GM23338 (cell line): ENCODE results near the gene P2RY6. TPM values are rescaled to one million over a fixed set of nuclear protein-coding genes. Genes with fewer than 3 reads are reported as not detected.

ENCODE experiments used
- ATAC-seq: fragments of 200-7000 bp; cut with Tn5 transposase; 3 replicates; pipeline ENCODE4 v1.9.1; 2020
- DNase-seq: peaks from one replicate; pipeline ENCODE4 v3.0.0-alpha.2; 2015; ENCODE audit warnings: low spot score
- H2AFZ ChIP-seq: fragments of 200-600 bp; sonication (generic); 2 replicates; pipeline ENCODE4 v1.8.0; 2016; ENCODE audit warnings: antibody characterized with exemption, mild to moderate bottlenecking, moderate library complexity
- H3F3A ChIP-seq: fragments of 200-600 bp; sonication (generic); replicated peaks from 2 replicates; pipeline ENCODE4 v1.8.0; 2017; ENCODE audit warnings: antibody characterized with exemption, mixed run types, low read depth
- H3K27ac ChIP-seq: fragments of 200-600 bp; sonication (generic); 2 replicates; pipeline ENCODE4 v1.6.1; 2016; ENCODE audit warnings: low read depth
- H3K27me3 ChIP-seq: fragments of 200-600 bp; sonication (generic); 2 replicates; pipeline ENCODE4 v1.8.0; 2016; ENCODE audit warnings: mild to moderate bottlenecking, mixed run types, moderate library complexity; ENCODE audit not compliant: insufficient read depth
- H3K36me3 ChIP-seq: fragments of 200-600 bp; sonication (generic); 2 replicates; pipeline ENCODE4 v1.8.0; 2016; ENCODE audit warnings: mild to moderate bottlenecking; ENCODE audit not compliant: insufficient read depth
- H3K4me1 ChIP-seq: fragments of 200-600 bp; sonication (generic); 2 replicates; pipeline ENCODE4 v1.8.0; 2016; ENCODE audit warnings: mild to moderate bottlenecking, moderate library complexity; ENCODE audit not compliant: insufficient read depth
- H3K4me2 ChIP-seq: fragments of 200-600 bp; sonication (generic); 2 replicates; pipeline ENCODE4 v1.7.1; 2017; ENCODE audit warnings: mixed run types
- H3K4me3 ChIP-seq: fragments of 200-600 bp; sonication (generic); 2 replicates; pipeline ENCODE4 v1.6.1; 2016; ENCODE audit warnings: mixed run types
- H3K79me2 ChIP-seq: fragments of 200-600 bp; sonication (generic); replicated peaks from 2 replicates; pipeline ENCODE4 v1.8.0; 2017; ENCODE audit warnings: mild to moderate bottlenecking; ENCODE audit not compliant: insufficient read depth
- H3K9me2 ChIP-seq: fragments of 200-600 bp; sonication (generic); 2 replicates; pipeline ENCODE4 v1.8.0; 2017; ENCODE audit not compliant: insufficient read depth
- H4K20me1 ChIP-seq: fragments of 200-600 bp; sonication (generic); replicated peaks from 2 replicates; pipeline ENCODE4 v1.8.0; 2017; ENCODE audit warnings: mild to moderate bottlenecking; ENCODE audit not compliant: insufficient read depth
- H3K27ac Mint-ChIP-seq: 2 replicates; pipeline ENCODE4 v1.8.0; 2020; ENCODE audit warnings: inconsistent platforms, mild to moderate bottlenecking, moderate library complexity, mixed read lengths
- H3K27me3 Mint-ChIP-seq: 3 replicates; pipeline ENCODE4 v1.8.0; 2022; ENCODE audit warnings: low read depth, mild to moderate bottlenecking, moderate library complexity, mixed read lengths, inconsistent platforms; ENCODE audit not compliant: insufficient read depth, poor library complexity
- H3K36me3 Mint-ChIP-seq: 3 replicates; pipeline ENCODE4 v1.8.0; 2021; ENCODE audit warnings: low read depth, mild to moderate bottlenecking, inconsistent platforms, moderate library complexity, mixed read lengths
- H3K4me1 Mint-ChIP-seq: 3 replicates; pipeline ENCODE4 v1.8.0; 2020; ENCODE audit warnings: mild to moderate bottlenecking, inconsistent platforms, mixed read lengths
- H3K4me3 Mint-ChIP-seq: 3 replicates; pipeline ENCODE4 v1.8.0; 2021; ENCODE audit warnings: moderate library complexity, mild to moderate bottlenecking, inconsistent platforms, mixed read lengths
- H3K9me3 Mint-ChIP-seq: 3 replicates; pipeline ENCODE4 v1.8.0; 2020; ENCODE audit warnings: moderate library complexity, mild to moderate bottlenecking, inconsistent platforms, mixed read lengths
- CREB1 ChIP-seq: fragments of 250-450 bp; sonication (Bioruptor Pico); IDR thresholded peaks from 2 replicates; pipeline ENCODE4 v1.5.0; 2020; ENCODE audit warnings: low read depth, mild to moderate bottlenecking, moderate library complexity
- EZH2 ChIP-seq: fragments of 200-600 bp; sonication (generic); IDR thresholded peaks from one replicate; pipeline ENCODE4 v1.8.0; 2017; ENCODE audit warnings: antibody characterized with exemption, mild to moderate bottlenecking, low read depth; ENCODE audit not compliant: unreplicated experiment
- EZH2phosphoT487 ChIP-seq: fragments of 200-600 bp; sonication (generic); IDR thresholded peaks from one replicate; pipeline ENCODE4 v1.8.1; 2018; ENCODE audit warnings: antibody characterized with exemption; ENCODE audit not compliant: unreplicated experiment
- JUNB ChIP-seq: IDR thresholded peaks from one replicate; pipeline ENCODE4 v1.6.1; 2016; ENCODE audit warnings: antibody characterized with exemption; ENCODE audit not compliant: unreplicated experiment
- NANOG ChIP-seq: IDR thresholded peaks from 2 replicates; pipeline ENCODE4 v1.6.1; 2016; ENCODE audit warnings: antibody characterized with exemption, borderline replicate concordance
- POLR2AphosphoS5 ChIP-seq: IDR thresholded peaks from 2 replicates; pipeline ENCODE4 v1.6.1; 2016; ENCODE audit warnings: antibody characterized with exemption, low read depth
- STAT1 ChIP-seq: IDR thresholded peaks from one replicate; pipeline ENCODE4 v1.6.1; 2016; ENCODE audit warnings: antibody characterized with exemption; ENCODE audit not compliant: unreplicated experiment
- ZNF114 ChIP-seq: fragments of 250-450 bp; sonication (Bioruptor Pico); IDR thresholded peaks from 2 replicates; pipeline ENCODE4 v1.5.0; 2020; ENCODE audit warnings: mild to moderate bottlenecking, moderate library complexity
- polyA plus RNA-seq: library from polyadenylated mRNA; unstranded; fragments of >200 nt; fragmentation: Nextera tagmentation; extraction: Ambion mirVana; gene quantifications from 2 replicates; pipeline ENCODE4 v1.2.1, GENCODE V29; 2016
- total RNA-seq: library from RNA; depleted of rRNA; stranded (reverse); fragments of >200 nt; shearing (Covaris generic); gene quantifications from 2 replicates; pipeline ENCODE4 v1.2.3, GENCODE V29; 2014
- TF ChIP-seq, protein P1 (sequence below): IDR thresholded peaks from 2 replicates; pipeline ENCODE4 v1.6.1; 2016; ENCODE audit warnings: antibody characterized with exemption
- TF ChIP-seq, protein P2 (sequence below): IDR thresholded peaks from one replicate; pipeline ENCODE4 v1.6.1; 2018; ENCODE audit warnings: antibody characterized with exemption; ENCODE audit not compliant: unreplicated experiment
- TF ChIP-seq, protein P3 (sequence below), 2 experiments: fragments of 200-600 bp in 1 of 2; sonication (generic) in 1 of 2; conservative IDR thresholded peaks; 2 replicates each; pipeline versions ENCODE4 v1.5.1 to v1.6.1; 2016 to 2017; ENCODE audit warnings: antibody characterized with exemption in 2 of 2, low read depth in 2 of 2, mild to moderate bottlenecking in 2 of 2, moderate library complexity in 1 of 2

Gene P2RY6
- total and polyA plus RNA-seq, 2 experiments from 2014 or later: not detected

DNA sequence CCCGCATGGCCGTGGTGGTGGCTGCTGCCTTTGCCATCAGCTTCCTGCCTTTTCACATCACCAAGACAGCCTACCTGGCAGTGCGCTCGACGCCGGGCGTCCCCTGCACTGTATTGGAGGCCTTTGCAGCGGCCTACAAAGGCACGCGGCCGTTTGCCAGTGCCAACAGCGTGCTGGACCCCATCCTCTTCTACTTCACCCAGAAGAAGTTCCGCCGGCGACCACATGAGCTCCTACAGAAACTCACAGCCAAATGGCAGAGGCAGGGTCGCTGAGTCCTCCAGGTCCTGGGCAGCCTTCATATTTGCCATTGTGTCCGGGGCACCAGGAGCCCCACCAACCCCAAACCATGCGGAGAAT lies 25.1 kb downstream of the P2RY6 start:
- H2AFZ ChIP-seq: no peak overlapping the region
- no peaks in the 10 kb centered on the region for H3K36me3 ChIP-seq
- no peak overlapping the region for H3K4me2 ChIP-seq
- H3K27ac ChIP-seq: no peak overlapping the region
- ATAC-seq (no peak), DNase-seq (peak; percentile 27)
- no peak overlapping the region for H3K27ac Mint-ChIP-seq
- H3K9me3 Mint-ChIP-seq: no peaks in the 10 kb centered on the region; the same call in 2 of the 3 replicates
- no peaks in the 10 kb centered on the region for H3K36me3 Mint-ChIP-seq
- H3K4me1 ChIP-seq: no peaks in the 10 kb centered on the region
- no peak for TF ChIP-seq STAT1
- TF ChIP-seq, protein P1, sequence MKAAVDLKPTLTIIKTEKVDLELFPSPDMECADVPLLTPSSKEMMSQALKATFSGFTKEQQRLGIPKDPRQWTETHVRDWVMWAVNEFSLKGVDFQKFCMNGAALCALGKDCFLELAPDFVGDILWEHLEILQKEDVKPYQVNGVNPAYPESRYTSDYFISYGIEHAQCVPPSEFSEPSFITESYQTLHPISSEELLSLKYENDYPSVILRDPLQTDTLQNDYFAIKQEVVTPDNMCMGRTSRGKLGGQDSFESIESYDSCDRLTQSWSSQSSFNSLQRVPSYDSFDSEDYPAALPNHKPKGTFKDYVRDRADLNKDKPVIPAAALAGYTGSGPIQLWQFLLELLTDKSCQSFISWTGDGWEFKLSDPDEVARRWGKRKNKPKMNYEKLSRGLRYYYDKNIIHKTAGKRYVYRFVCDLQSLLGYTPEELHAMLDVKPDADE: no peak
- no peak overlapping the region for H3K4me3 Mint-ChIP-seq
- H4K20me1 ChIP-seq: 0 out of 2 replicates have a peak, but pooled peaks cover 4% of the 10 kb centered on the region
- no peaks in the 10 kb centered on the region for H3K79me2 ChIP-seq
- H3K27me3 Mint-ChIP-seq: peaks cover 29% of the 10 kb centered on the region
- peaks cover 11% of the 10 kb centered on the region for H3K4me1 Mint-ChIP-seq
- H3F3A ChIP-seq: no peaks in the 10 kb centered on the region
- H3K9me2 ChIP-seq: no peaks in the 10 kb centered on the region
- H3K27me3 ChIP-seq: peaks cover 5% of the 10 kb centered on the region; the same call in 1 of the 2 replicates
- H3K4me3 ChIP-seq: no peak overlapping the region

DNA sequence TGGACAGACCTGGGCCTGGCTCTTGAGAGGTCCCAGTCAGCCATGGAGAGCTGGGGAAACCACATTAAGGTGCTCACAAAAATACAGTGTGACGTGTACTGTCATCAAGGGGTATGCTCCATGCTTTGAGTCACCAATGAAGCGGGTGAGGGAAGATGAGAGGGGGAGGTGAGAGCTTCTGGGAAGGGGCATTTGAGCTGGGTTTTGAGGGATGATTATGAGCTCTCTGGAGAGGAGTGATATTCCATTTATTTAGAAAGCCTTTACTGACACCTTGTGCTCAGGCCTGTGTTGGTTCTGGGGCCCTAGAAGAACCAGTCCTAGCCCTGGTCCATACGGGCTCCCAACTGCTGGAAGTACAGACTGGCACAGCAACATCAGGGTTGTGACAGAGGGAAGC lies 25.6 kb downstream of the P2RY6 start:
- peaks cover 28% of the 10 kb centered on the region for H3K27me3 Mint-ChIP-seq
- Histone ChIP-seq H3K27ac (no peak overlapping the region), H4K20me1 (0 out of 2 replicates have a peak, but pooled peaks cover 4% of the 10 kb centered on the region), H3K4me2 (no peak overlapping the region), H3F3A (no peaks in the 10 kb centered on the region), H3K79me2 (no peaks in the 10 kb centered on the region), H3K4me3 (no peak overlapping the region), H3K4me1 (no peaks in the 10 kb centered on the region), H2AFZ (no peak overlapping the region), H3K27me3 (peaks cover 5% of the 10 kb centered on the region; the same call in 1 of the 2 replicates), H3K9me2 (no peaks in the 10 kb centered on the region), H3K36me3 (no peaks in the 10 kb centered on the region)
- DNase-seq (no peak), ATAC-seq (no peak)
- no peak overlapping the region for H3K4me3 Mint-ChIP-seq
- no peaks in the 10 kb centered on the region for H3K36me3 Mint-ChIP-seq
- H3K4me1 Mint-ChIP-seq: peaks cover 9% of the 10 kb centered on the region
- no peak overlapping the region for H3K27ac Mint-ChIP-seq
- no peaks in the 10 kb centered on the region; the same call in 2 of the 3 replicates for H3K9me3 Mint-ChIP-seq
- TF ChIP-seq POLR2AphosphoS5 (no peak), ZNF114 (CRISPR knock-in tag) (no peak), CREB1 (CRISPR knock-in tag) (no peak), EZH2phosphoT487 (no peak), NANOG (no peak), EZH2 (no peak), STAT1 (no peak), JUNB (no peak)
- TF ChIP-seq, protein P2, sequence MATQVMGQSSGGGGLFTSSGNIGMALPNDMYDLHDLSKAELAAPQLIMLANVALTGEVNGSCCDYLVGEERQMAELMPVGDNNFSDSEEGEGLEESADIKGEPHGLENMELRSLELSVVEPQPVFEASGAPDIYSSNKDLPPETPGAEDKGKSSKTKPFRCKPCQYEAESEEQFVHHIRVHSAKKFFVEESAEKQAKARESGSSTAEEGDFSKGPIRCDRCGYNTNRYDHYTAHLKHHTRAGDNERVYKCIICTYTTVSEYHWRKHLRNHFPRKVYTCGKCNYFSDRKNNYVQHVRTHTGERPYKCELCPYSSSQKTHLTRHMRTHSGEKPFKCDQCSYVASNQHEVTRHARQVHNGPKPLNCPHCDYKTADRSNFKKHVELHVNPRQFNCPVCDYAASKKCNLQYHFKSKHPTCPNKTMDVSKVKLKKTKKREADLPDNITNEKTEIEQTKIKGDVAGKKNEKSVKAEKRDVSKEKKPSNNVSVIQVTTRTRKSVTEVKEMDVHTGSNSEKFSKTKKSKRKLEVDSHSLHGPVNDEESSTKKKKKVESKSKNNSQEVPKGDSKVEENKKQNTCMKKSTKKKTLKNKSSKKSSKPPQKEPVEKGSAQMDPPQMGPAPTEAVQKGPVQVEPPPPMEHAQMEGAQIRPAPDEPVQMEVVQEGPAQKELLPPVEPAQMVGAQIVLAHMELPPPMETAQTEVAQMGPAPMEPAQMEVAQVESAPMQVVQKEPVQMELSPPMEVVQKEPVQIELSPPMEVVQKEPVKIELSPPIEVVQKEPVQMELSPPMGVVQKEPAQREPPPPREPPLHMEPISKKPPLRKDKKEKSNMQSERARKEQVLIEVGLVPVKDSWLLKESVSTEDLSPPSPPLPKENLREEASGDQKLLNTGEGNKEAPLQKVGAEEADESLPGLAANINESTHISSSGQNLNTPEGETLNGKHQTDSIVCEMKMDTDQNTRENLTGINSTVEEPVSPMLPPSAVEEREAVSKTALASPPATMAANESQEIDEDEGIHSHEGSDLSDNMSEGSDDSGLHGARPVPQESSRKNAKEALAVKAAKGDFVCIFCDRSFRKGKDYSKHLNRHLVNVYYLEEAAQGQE: no peak
- TF ChIP-seq, protein P3, sequence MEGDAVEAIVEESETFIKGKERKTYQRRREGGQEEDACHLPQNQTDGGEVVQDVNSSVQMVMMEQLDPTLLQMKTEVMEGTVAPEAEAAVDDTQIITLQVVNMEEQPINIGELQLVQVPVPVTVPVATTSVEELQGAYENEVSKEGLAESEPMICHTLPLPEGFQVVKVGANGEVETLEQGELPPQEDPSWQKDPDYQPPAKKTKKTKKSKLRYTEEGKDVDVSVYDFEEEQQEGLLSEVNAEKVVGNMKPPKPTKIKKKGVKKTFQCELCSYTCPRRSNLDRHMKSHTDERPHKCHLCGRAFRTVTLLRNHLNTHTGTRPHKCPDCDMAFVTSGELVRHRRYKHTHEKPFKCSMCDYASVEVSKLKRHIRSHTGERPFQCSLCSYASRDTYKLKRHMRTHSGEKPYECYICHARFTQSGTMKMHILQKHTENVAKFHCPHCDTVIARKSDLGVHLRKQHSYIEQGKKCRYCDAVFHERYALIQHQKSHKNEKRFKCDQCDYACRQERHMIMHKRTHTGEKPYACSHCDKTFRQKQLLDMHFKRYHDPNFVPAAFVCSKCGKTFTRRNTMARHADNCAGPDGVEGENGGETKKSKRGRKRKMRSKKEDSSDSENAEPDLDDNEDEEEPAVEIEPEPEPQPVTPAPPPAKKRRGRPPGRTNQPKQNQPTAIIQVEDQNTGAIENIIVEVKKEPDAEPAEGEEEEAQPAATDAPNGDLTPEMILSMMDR (conservative IDR thresholded peaks at IDR 0.05; ENCODE audit: low read depth in 2 of 2): no peak
- TF ChIP-seq, protein P1: no peak
